HepG2 (cell line): ENCODE measurements around the gene PLXNC1. TPM values are rescaled to one million over a fixed set of nuclear protein-coding genes. Genes with fewer than 3 reads are reported as not detected.

Source experiments
- ARHGAP35 ChIP-seq: sonication (generic); formaldehyde crosslinking; IDR thresholded peaks from 2 replicates; pipeline ENCODE4 v1.9.0; 2022; ENCODE audit warnings: mild to moderate bottlenecking, inconsistent platforms, moderate library complexity, missing genetic modification reagents, borderline replicate concordance
- MTF1 ChIP-seq: sonication (generic); formaldehyde crosslinking; IDR thresholded peaks from 2 replicates; pipeline ENCODE4 v1.5.0; 2020; ENCODE audit warnings: missing genetic modification reagents
- NFE2L1 ChIP-seq: sonication (generic); formaldehyde crosslinking; IDR thresholded peaks from 2 replicates; pipeline ENCODE4 v1.4.0; 2020; ENCODE audit warnings: missing genetic modification reagents, mild to moderate bottlenecking, borderline replicate concordance
- RELA ChIP-seq: sonication (generic); formaldehyde crosslinking; IDR thresholded peaks from 2 replicates; pipeline ENCODE4 v1.4.0; 2020; ENCODE audit warnings: missing genetic modification reagents
- SMYD3 ChIP-seq: sonication (generic); formaldehyde crosslinking; IDR thresholded peaks from 2 replicates; pipeline ENCODE4 v1.8.1; 2023; ENCODE audit warnings: mild to moderate bottlenecking, missing genetic modification reagents
- SPEN ChIP-seq: sonication (generic); formaldehyde crosslinking; IDR thresholded peaks from 2 replicates; pipeline ENCODE4 v1.5.1; 2020; ENCODE audit warnings: low read depth, mild to moderate bottlenecking, missing genetic modification reagents
- TCF12 ChIP-seq, 2 experiments: fragments of 450-650 bp in 1 of 2; sonication (generic) in 1 of 2; formaldehyde crosslinking in 1 of 2; IDR thresholded peaks; 2 replicates each; pipeline versions ENCODE4 v1.6.1 to v1.8.0; 2017 to 2022; ENCODE audit warnings: antibody characterized with exemption in 1 of 2, mild to moderate bottlenecking in 1 of 2, missing genetic modification reagents in 1 of 2, moderate library complexity in 1 of 2
- YEATS2 ChIP-seq: sonication (generic); formaldehyde crosslinking; IDR thresholded peaks from 2 replicates; pipeline ENCODE4 v1.4.0; 2020; ENCODE audit warnings: missing genetic modification reagents, borderline replicate concordance
- ZNF235 ChIP-seq: sonication (generic); formaldehyde crosslinking; IDR thresholded peaks from 2 replicates; pipeline ENCODE4 v1.8.1; 2023; ENCODE audit warnings: mild to moderate bottlenecking, missing genetic modification reagents, borderline replicate concordance
- ZNF788 ChIP-seq: sonication (generic); formaldehyde crosslinking; IDR thresholded peaks from 2 replicates; pipeline ENCODE4 v1.5.0; 2020; ENCODE audit warnings: mild to moderate bottlenecking, missing genetic modification reagents, borderline replicate concordance
- ZSCAN30 ChIP-seq: sonication (generic); formaldehyde crosslinking; IDR thresholded peaks from 2 replicates; pipeline ENCODE4 v1.5.0; 2020; ENCODE audit warnings: mild to moderate bottlenecking, missing genetic modification reagents
- polyA plus RNA-seq, 8 experiments: library from polyadenylated mRNA; depleted of rRNA in 3 of 8; stranded (reverse) in 7 of 8; unstranded in 1 of 8; fragments of >200 nt; fragmentation: Illumina TruSeq in 4 of 8; extraction: Trizol in 4 of 8; gene quantifications; 2 replicates each; pipeline versions ENCODE4 v1.2.1 to v1.2.3, GENCODE V29; 2011 to 2016; ENCODE audit warnings: low read depth in 4 of 8, missing spikeins in 1 of 8, mixed read lengths in 1 of 8; ENCODE audit not compliant: insufficient read depth in 1 of 8
- total RNA-seq, 5 experiments: library from RNA; depleted of rRNA; stranded (reverse); fragments of >200 nt; fragmentation: Illumina TruSeq; extraction: Trizol; gene quantifications; 2 replicates each; pipeline ENCODE4 v1.2.3, GENCODE V29; 2016; ENCODE audit warnings: low read depth in 1 of 5
- TF ChIP-seq, protein P1 (sequence below): IDR thresholded peaks from 2 replicates; pipeline ENCODE4 v1.6.1; 2016; ENCODE audit warnings: low read depth, missing genetic modification reagents, missing compliant biosample characterization
- TF ChIP-seq, protein P2 (sequence below): IDR thresholded peaks from 2 replicates; pipeline ENCODE4 v1.6.1; 2016; ENCODE audit warnings: low read depth, control low read depth
- TF ChIP-seq, protein P3 (sequence below): sonication (generic); formaldehyde crosslinking; IDR thresholded peaks from 2 replicates; pipeline ENCODE4 v1.5.1; 2020; ENCODE audit warnings: mild to moderate bottlenecking, missing genetic modification reagents, moderate library complexity
- TF ChIP-seq, protein P4 (sequence below): sonication (generic); formaldehyde crosslinking; IDR thresholded peaks from 2 replicates; pipeline ENCODE4 v1.5.0; 2020; ENCODE audit warnings: missing genetic modification reagents

Gene PLXNC1
- total and polyA plus RNA-seq, 2 of the 13 experiments (the other 11 are each of a cell fraction or from before 2014, with no cell fraction given), result 6.6 to 11.2 TPM

DNA sequence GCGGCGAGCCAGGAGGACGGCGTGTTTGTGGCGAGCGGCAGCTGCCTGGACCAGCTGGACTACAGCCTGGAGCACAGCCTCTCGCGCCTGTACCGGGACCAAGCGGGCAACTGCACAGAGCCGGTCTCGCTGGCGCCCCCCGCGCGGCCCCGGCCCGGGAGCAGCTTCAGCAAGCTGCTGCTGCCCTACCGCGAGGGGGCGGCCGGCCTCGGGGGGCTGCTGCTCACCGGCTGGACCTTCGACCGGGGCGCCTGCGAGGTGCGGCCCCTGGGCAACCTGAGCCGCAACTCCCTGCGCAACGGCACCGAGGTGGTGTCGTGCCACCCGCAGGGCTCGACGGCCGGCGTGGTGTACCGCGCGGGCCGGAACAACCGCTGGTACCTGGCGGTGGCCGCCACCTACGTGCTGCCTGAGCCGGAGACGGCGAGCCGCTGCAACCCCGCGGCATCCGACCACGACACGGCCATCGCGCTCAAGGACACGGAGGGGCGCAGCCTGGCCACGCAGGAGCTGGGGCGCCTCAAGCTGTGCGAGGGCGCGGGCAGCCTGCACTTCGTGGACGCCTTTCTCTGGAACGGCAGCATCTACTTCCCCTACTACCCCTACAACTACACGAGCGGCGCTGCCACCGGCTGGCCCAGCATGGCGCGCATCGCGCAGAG lies 873 bp downstream of the PLXNC1 start (continued):
- TF ChIP-seq MTF1 (CRISPR knock-in tag) (no peak), ZNF788 (CRISPR knock-in tag) (0 out of 2 replicates have a peak, but pooled peaks have one; percentile 51), YEATS2 (peak; percentile 37; the same call in 1 of the 2 replicates), RELA (CRISPR knock-in tag) (0 out of 2 replicates have a peak, but pooled peaks have one; percentile 15), SMYD3 (CRISPR knock-in tag) (peak; percentile 86; the same call in 1 of the 2 replicates), ZNF235 (CRISPR knock-in tag) (no peak), NFE2L1 (CRISPR knock-in tag) (0 out of 2 replicates have a peak, but pooled peaks have one; percentile 49), TCF12 (IDR thresholded peaks at IDR 0.05) (no peak), TCF12 (CRISPR knock-in tag; IDR thresholded peaks at IDR 0.05) (0 out of 2 replicates have a peak, but pooled peaks have one; percentile 74), SPEN (CRISPR knock-in tag) (peak; percentile 62), ZSCAN30 (CRISPR knock-in tag) (no peak), ARHGAP35 (CRISPR knock-in tag) (peak; percentile 55)
- TF ChIP-seq, protein P1, sequence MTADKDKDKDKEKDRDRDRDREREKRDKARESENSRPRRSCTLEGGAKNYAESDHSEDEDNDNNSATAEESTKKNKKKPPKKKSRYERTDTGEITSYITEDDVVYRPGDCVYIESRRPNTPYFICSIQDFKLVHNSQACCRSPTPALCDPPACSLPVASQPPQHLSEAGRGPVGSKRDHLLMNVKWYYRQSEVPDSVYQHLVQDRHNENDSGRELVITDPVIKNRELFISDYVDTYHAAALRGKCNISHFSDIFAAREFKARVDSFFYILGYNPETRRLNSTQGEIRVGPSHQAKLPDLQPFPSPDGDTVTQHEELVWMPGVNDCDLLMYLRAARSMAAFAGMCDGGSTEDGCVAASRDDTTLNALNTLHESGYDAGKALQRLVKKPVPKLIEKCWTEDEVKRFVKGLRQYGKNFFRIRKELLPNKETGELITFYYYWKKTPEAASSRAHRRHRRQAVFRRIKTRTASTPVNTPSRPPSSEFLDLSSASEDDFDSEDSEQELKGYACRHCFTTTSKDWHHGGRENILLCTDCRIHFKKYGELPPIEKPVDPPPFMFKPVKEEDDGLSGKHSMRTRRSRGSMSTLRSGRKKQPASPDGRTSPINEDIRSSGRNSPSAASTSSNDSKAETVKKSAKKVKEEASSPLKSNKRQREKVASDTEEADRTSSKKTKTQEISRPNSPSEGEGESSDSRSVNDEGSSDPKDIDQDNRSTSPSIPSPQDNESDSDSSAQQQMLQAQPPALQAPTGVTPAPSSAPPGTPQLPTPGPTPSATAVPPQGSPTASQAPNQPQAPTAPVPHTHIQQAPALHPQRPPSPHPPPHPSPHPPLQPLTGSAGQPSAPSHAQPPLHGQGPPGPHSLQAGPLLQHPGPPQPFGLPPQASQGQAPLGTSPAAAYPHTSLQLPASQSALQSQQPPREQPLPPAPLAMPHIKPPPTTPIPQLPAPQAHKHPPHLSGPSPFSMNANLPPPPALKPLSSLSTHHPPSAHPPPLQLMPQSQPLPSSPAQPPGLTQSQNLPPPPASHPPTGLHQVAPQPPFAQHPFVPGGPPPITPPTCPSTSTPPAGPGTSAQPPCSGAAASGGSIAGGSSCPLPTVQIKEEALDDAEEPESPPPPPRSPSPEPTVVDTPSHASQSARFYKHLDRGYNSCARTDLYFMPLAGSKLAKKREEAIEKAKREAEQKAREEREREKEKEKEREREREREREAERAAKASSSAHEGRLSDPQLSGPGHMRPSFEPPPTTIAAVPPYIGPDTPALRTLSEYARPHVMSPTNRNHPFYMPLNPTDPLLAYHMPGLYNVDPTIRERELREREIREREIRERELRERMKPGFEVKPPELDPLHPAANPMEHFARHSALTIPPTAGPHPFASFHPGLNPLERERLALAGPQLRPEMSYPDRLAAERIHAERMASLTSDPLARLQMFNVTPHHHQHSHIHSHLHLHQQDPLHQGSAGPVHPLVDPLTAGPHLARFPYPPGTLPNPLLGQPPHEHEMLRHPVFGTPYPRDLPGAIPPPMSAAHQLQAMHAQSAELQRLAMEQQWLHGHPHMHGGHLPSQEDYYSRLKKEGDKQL (CRISPR knock-in tag), result 0 out of 2 replicates have a peak, but pooled peaks have one; percentile 39
- TF ChIP-seq, protein P2, sequence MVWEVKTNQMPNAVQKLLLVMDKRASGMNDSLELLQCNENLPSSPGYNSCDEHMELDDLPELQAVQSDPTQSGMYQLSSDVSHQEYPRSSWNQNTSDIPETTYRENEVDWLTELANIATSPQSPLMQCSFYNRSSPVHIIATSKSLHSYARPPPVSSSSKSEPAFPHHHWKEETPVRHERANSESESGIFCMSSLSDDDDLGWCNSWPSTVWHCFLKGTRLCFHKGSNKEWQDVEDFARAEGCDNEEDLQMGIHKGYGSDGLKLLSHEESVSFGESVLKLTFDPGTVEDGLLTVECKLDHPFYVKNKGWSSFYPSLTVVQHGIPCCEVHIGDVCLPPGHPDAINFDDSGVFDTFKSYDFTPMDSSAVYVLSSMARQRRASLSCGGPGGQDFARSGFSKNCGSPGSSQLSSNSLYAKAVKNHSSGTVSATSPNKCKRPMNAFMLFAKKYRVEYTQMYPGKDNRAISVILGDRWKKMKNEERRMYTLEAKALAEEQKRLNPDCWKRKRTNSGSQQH (CRISPR knock-in tag), result no peak
- TF ChIP-seq, protein P3, sequence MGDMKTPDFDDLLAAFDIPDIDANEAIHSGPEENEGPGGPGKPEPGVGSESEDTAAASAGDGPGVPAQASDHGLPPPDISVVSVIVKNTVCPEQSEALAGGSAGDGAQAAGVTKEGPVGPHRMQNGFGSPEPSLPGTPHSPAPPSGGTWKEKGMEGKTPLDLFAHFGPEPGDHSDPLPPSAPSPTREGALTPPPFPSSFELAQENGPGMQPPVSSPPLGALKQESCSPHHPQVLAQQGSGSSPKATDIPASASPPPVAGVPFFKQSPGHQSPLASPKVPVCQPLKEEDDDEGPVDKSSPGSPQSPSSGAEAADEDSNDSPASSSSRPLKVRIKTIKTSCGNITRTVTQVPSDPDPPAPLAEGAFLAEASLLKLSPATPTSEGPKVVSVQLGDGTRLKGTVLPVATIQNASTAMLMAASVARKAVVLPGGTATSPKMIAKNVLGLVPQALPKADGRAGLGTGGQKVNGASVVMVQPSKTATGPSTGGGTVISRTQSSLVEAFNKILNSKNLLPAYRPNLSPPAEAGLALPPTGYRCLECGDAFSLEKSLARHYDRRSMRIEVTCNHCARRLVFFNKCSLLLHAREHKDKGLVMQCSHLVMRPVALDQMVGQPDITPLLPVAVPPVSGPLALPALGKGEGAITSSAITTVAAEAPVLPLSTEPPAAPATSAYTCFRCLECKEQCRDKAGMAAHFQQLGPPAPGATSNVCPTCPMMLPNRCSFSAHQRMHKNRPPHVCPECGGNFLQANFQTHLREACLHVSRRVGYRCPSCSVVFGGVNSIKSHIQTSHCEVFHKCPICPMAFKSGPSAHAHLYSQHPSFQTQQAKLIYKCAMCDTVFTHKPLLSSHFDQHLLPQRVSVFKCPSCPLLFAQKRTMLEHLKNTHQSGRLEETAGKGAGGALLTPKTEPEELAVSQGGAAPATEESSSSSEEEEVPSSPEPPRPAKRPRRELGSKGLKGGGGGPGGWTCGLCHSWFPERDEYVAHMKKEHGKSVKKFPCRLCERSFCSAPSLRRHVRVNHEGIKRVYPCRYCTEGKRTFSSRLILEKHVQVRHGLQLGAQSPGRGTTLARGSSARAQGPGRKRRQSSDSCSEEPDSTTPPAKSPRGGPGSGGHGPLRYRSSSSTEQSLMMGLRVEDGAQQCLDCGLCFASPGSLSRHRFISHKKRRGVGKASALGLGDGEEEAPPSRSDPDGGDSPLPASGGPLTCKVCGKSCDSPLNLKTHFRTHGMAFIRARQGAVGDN (CRISPR knock-in tag), result peak; percentile 90
- TF ChIP-seq, protein P4, sequence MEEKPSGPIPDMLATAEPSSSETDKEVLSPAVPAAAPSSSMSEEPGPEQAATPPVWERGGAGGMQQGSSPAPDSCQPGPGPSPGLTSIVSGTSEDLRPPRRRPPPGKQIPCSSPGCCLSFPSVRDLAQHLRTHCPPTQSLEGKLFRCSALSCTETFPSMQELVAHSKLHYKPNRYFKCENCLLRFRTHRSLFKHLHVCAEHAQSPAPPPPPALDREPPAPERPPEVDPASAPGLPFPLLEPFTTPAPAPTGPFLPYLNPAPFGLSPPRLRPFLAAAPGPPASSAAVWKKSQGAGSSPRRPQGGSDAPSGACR (CRISPR knock-in tag), result peak; percentile 66; the same call in 1 of the 2 replicates
